Vagina (tissue), 2 donors: ENCODE measurements around the gene PCDHGA1. TPM values are rescaled to one million over a fixed set of nuclear protein-coding genes. Genes with fewer than 3 reads are reported as not detected.

Source experiments
- DNase-seq, 2 donors: peaks; one replicate each; pipeline ENCODE4 v3.0.0-alpha.2; 2017; ENCODE audit errors: extremely low spot score in 2 of 2
- H3K27ac ChIP-seq: fragments of 200-600 bp; sonication (generic); one replicate; pipeline ENCODE4 v1.5.1; 2019
- H3K27me3 ChIP-seq: fragments of 200-600 bp; sonication (generic); one replicate; pipeline ENCODE4 v1.5.1; 2019
- H3K36me3 ChIP-seq, 2 donors: fragments of 200-600 bp; sonication (generic); one replicate each; pipeline ENCODE4 v1.5.1; 2017 to 2019
- H3K4me1 ChIP-seq: fragments of 200-600 bp; sonication (generic); one replicate; pipeline ENCODE4 v1.5.1; 2019
- H3K4me3 ChIP-seq, 2 donors: fragments of 200-600 bp; sonication (generic); 1 replicate in 1 of 2; 2 replicates in 1 of 2; pipeline ENCODE4 v1.5.1; 2016 to 2019
- H3K9me3 ChIP-seq: fragments of 200-600 bp; sonication (generic); one replicate; pipeline ENCODE4 v1.5.1; 2019
- POLR2A ChIP-seq, 2 donors: fragments of 450-650 bp; IDR thresholded peaks; one replicate each; pipeline ENCODE4 v1.6.1; 2017; ENCODE audit warnings: antibody characterized with exemption in 2 of 2, mild to moderate bottlenecking in 2 of 2, moderate library complexity in 2 of 2
- POLR2AphosphoS5 ChIP-seq, 2 donors: sonication (generic); formaldehyde crosslinking; IDR thresholded peaks; one replicate each; pipeline ENCODE4 v1.9.0; 2017; ENCODE audit warnings: antibody characterized with exemption in 2 of 2, mild to moderate bottlenecking in 2 of 2, low read depth in 1 of 2; ENCODE audit not compliant: insufficient read depth in 1 of 2
- intact Hi-C: fragments of 100-400 bp; cut with DNase I; formaldehyde crosslinking; loops from one replicate; pipeline ENCODE4 v1.15.1; 2023
- total RNA-seq: library from RNA; depleted of rRNA; stranded (reverse); fragments of >200 nt; gene quantifications from one replicate; pipeline ENCODE4 v1.2.3, GENCODE V29; 2016
- TF ChIP-seq, protein P1 (sequence below), 3 experiments: fragments of 450-650 bp in 2 of 3; fragments of 200-600 bp in 1 of 3; sonication (generic) in 1 of 3; IDR thresholded peaks; one replicate each; pipeline ENCODE4 v1.5.1; 2017 to 2019; ENCODE audit warnings: antibody characterized with exemption in 3 of 3, mild to moderate bottlenecking in 2 of 3, moderate library complexity in 2 of 3

The PCDHGA1 gene
- total RNA-seq, 1 donor from 2014 or later, result not detected

- H3K4me1 ChIP-seq, result peaks cover 79% of the 10 kb centered on the region
- H3K9me3 ChIP-seq, result no peaks in the 10 kb centered on the region
- H3K36me3 ChIP-seq, result peaks cover 0 to 12% of the 10 kb centered on the region in 2 donors
- H3K4me3 ChIP-seq, result peak within 1 kb of the TSS; percentile 43 to 45
- H3K27me3 ChIP-seq, result no peaks in the 10 kb centered on the region
- peak within 1 kb of the TSS; percentile 63 for H3K27ac ChIP-seq
- intact Hi-C loops, result no loop called here
- TF ChIP-seq, protein P1, sequence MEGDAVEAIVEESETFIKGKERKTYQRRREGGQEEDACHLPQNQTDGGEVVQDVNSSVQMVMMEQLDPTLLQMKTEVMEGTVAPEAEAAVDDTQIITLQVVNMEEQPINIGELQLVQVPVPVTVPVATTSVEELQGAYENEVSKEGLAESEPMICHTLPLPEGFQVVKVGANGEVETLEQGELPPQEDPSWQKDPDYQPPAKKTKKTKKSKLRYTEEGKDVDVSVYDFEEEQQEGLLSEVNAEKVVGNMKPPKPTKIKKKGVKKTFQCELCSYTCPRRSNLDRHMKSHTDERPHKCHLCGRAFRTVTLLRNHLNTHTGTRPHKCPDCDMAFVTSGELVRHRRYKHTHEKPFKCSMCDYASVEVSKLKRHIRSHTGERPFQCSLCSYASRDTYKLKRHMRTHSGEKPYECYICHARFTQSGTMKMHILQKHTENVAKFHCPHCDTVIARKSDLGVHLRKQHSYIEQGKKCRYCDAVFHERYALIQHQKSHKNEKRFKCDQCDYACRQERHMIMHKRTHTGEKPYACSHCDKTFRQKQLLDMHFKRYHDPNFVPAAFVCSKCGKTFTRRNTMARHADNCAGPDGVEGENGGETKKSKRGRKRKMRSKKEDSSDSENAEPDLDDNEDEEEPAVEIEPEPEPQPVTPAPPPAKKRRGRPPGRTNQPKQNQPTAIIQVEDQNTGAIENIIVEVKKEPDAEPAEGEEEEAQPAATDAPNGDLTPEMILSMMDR (IDR thresholded peaks at IDR 0.05), result no peak
- peak in 1 of 2 donors; percentile 16 for TF ChIP-seq POLR2AphosphoS5 (IDR thresholded peaks at IDR 0.05; ENCODE audit: insufficient read depth in 1 of 2, low read depth in 1 of 2)
- DNase-seq, result no peak
Observed at GRCh38 chr5:141484641-141485311, 154.5 kb downstream of the PCDHGA1 start, which contains the start of gene PCDHGC4. Gene PCDHGC4, plus strand, starts transcription at chr5:141485030. Its CDS starts 144 bp downstream, at chr5:141485174.

DNA sequence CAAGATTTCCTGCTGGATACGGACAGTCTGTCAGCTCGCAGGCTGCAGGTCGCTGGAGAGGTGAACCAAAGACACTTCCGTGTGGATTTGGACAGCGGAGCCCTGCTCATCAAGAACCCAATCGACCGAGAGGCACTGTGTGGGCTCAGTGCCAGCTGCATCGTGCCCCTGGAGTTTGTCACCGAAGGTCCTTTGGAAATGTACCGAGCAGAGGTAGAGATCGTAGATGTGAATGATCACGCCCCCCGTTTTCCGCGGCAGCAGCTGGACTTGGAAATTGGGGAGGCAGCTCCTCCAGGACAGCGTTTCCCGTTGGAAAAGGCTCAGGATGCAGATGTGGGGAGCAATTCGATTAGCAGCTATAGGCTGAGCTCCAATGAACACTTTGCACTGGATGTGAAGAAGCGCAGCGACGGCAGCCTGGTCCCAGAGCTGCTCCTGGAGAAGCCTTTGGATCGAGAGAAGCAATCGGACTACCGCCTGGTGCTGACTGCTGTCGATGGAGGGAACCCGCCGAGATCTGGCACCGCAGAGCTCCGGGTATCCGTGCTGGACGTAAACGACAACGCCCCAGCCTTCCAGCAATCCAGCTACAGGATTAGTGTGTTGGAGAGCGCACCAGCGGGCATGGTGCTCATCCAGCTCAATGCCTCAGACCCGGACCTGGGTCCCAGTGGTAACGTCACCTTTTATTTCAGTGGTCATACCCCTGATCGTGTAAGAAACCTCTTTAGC, 155.2 kb downstream of the PCDHGA1 start:
- Histone ChIP-seq H3K27ac (peak overlapping the region; percentile 63), H3K4me3 (peak overlapping the region; percentile 43 to 45), H3K36me3 (peaks cover 0 to 8% of the 10 kb centered on the region in 2 donors), H3K4me1 (peaks cover 73% of the 10 kb centered on the region), H3K9me3 (no peaks in the 10 kb centered on the region), H3K27me3 (no peaks in the 10 kb centered on the region)
- DNase-seq, result no peak
- TF ChIP-seq, protein P1 (IDR thresholded peaks at IDR 0.05), result no peak
- TF ChIP-seq POLR2AphosphoS5 (IDR thresholded peaks at IDR 0.05; ENCODE audit: insufficient read depth in 1 of 2, low read depth in 1 of 2) (no peak), POLR2A (IDR thresholded peaks at IDR 0.05) (no peak)
- intact Hi-C loops, result no loop called here

DNA sequence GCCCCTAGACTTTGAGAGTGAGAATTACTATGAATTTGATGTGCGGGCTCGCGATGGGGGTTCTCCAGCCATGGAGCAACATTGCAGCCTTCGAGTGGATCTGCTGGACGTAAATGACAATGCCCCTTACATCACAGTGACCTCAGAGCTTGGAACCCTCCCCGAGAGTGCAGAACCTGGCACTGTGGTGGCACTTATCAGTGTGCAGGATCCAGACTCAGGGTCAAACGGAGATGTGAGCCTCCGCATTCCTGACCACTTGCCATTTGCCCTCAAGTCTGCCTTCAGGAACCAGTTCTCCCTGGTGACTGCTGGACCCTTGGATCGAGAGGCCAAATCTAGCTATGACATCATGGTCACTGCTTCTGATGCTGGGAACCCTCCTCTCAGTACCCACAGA, 155.8 kb downstream of the PCDHGA1 start:
- no peaks in the 10 kb centered on the region for H3K9me3 ChIP-seq
- TF ChIP-seq POLR2AphosphoS5 (IDR thresholded peaks at IDR 0.05; ENCODE audit: insufficient read depth in 1 of 2, low read depth in 1 of 2) (no peak), POLR2A (IDR thresholded peaks at IDR 0.05) (no peak)
- TF ChIP-seq, protein P1 (IDR thresholded peaks at IDR 0.05), result no peak
- peak overlapping the region in 1 of 2 donors; percentile 45 for H3K4me3 ChIP-seq
- H3K4me1 ChIP-seq, result peaks cover 67% of the 10 kb centered on the region
- H3K36me3 ChIP-seq, result peaks cover 0 to 7% of the 10 kb centered on the region in 2 donors
- DNase-seq, result no peak
- H3K27me3 ChIP-seq, result no peaks in the 10 kb centered on the region
- intact Hi-C loops, result no loop called here
- H3K27ac ChIP-seq, result no peak overlapping the region

DNA sequence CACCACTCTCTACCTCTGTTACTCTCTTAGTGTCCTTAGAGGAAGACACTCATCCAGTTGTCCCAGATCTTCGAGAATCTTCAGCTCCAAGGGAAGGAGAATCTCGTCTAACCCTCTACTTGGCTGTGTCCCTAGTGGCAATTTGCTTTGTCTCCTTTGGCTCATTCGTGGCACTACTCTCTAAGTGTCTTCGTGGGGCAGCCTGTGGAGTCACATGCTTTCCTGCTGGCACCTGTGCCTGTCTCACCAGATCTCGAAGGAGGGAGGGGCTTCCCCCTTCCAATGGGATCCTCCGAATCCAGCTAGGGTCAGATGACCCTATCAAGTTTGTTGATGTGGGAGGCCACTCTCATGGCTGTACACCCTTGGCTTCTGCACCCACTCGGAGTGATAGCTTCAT, 156.8 kb downstream of the PCDHGA1 start:
- intact Hi-C loops, result no loop called here

More for the DNA sequence above, 156.8 kb downstream of the PCDHGA1 start:
- no peak overlapping the region for H3K4me3 ChIP-seq
- peaks cover 0 to 7% of the 10 kb centered on the region in 2 donors for H3K36me3 ChIP-seq
- no peaks in the 10 kb centered on the region for H3K9me3 ChIP-seq
- DNase-seq, result no peak
- no peaks in the 10 kb centered on the region for H3K27me3 ChIP-seq
- H3K4me1 ChIP-seq, result peaks cover 65% of the 10 kb centered on the region
- H3K27ac ChIP-seq, result no peak overlapping the region
- TF ChIP-seq, protein P1 (IDR thresholded peaks at IDR 0.05), result no peak
- TF ChIP-seq POLR2A (IDR thresholded peaks at IDR 0.05) (no peak), POLR2AphosphoS5 (IDR thresholded peaks at IDR 0.05; ENCODE audit: insufficient read depth in 1 of 2, low read depth in 1 of 2) (no peak)
